GM18909 (cell line): ENCODE results near the gene BAIAP2.

Source experiments
- ATAC-seq: cut with Tn5 transposase; IDR thresholded peaks from one replicate; pipeline ENCODE4 v1.9.1; 2021; ENCODE audit warnings: mild to moderate bottlenecking; ENCODE audit not compliant: unreplicated experiment, poor library complexity

The BAIAP2 gene, protein sequence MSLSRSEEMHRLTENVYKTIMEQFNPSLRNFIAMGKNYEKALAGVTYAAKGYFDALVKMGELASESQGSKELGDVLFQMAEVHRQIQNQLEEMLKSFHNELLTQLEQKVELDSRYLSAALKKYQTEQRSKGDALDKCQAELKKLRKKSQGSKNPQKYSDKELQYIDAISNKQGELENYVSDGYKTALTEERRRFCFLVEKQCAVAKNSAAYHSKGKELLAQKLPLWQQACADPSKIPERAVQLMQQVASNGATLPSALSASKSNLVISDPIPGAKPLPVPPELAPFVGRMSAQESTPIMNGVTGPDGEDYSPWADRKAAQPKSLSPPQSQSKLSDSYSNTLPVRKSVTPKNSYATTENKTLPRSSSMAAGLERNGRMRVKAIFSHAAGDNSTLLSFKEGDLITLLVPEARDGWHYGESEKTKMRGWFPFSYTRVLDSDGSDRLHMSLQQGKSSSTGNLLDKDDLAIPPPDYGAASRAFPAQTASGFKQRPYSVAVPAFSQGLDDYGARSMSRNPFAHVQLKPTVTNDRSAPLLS

GRCh38 chr17:81034779-81035520 lies at the start of gene BAIAP2:
Gene BAIAP2, plus strand, starts transcription at chr17:81035151. Its CDS starts 104 bp downstream, at chr17:81035255.
- peak; percentile 60 for ATAC-seq

- ATAC-seq: no peak
Observed at GRCh38 chr17:80986046-80986445, 48.9 kb upstream of the BAIAP2 start.

DNA sequence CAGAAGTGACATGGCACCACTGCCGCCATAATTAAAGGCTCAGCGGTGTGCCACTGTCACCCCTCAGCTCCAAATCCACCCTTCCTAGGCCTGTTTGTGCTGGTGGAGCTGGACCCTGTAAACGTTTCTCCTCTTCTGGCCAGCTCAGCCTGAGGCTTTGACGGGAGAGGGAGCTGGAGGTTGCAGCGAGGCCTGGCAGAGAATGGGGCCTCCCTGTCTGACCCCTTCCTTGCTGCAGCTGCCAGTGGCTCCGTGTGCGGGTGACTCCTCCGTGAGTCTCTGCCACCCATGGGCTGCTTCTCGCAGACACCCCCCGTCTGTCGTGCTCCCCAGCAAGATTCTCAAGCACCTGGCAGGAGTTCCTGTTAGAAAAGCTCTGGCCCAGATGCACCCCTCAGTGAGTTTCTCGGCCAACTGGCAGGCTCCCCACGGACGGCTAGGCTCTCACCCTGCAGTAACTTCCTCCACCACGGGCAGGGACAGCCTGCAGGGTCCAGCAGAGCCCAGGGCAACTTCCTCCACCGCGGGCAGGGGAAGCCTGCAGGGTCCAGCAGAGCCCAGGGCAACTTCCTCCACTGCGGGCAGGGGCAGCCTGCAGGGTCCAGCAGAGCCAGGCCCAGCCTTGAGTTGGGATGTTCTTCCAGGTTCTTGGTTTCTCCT lies 48.0 kb upstream of the BAIAP2 start:
- no peak for ATAC-seq

DNA sequence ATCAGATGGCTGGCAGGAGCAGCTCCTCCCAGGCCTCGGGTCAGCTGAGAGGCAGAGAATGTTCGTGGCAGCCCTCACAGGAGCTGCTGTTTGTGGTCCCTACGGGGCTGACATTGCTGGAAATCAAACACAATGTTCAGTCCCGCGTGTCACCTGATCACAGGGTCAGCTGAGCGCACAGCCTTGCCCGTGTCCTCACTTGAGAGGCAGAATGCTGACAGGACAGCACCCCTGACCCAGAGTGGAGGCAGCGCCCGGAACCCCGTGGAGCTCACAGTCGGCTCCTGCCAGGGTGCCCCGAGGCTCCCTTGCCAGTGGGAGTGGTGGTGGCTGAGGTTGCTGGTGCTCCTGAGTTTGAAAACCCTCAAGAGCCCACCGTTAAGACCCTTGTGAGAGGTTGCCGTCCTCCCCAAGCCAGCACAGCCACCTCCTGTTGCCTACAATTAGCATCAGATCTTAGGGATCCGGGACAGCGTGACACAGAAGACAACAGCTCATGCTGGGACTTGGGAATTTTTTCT lies 47.0 kb upstream of the BAIAP2 start:
- ATAC-seq: no peak

- ATAC-seq: no peak
Observed at GRCh38 chr17:80989586-80989913, 45.4 kb upstream of the BAIAP2 start.

- ATAC-seq: no peak
Observed at GRCh38 chr17:80990921-80991644, 43.9 kb upstream of the BAIAP2 start.

GRCh38 chr17:80991645-80992076 lies 43.3 kb upstream of the BAIAP2 start, which contains the start of gene CHMP6:
Gene CHMP6, plus strand, starts transcription at chr17:80991841. Its CDS starts 78 bp downstream, at chr17:80991919.
- peak; percentile 55 for ATAC-seq

GRCh38 chr17:80992077-80992947 lies 42.6 kb upstream of the BAIAP2 start:
- peak; percentile 25 for ATAC-seq

GRCh38 chr17:80992948-80993624 lies 41.9 kb upstream of the BAIAP2 start:
- ATAC-seq: no peak

- no peak for ATAC-seq
Observed at GRCh38 chr17:80995131-80995530, 39.8 kb upstream of the BAIAP2 start.

- no peak for ATAC-seq
Observed at GRCh38 chr17:80996422-80997305, 38.3 kb upstream of the BAIAP2 start.

DNA sequence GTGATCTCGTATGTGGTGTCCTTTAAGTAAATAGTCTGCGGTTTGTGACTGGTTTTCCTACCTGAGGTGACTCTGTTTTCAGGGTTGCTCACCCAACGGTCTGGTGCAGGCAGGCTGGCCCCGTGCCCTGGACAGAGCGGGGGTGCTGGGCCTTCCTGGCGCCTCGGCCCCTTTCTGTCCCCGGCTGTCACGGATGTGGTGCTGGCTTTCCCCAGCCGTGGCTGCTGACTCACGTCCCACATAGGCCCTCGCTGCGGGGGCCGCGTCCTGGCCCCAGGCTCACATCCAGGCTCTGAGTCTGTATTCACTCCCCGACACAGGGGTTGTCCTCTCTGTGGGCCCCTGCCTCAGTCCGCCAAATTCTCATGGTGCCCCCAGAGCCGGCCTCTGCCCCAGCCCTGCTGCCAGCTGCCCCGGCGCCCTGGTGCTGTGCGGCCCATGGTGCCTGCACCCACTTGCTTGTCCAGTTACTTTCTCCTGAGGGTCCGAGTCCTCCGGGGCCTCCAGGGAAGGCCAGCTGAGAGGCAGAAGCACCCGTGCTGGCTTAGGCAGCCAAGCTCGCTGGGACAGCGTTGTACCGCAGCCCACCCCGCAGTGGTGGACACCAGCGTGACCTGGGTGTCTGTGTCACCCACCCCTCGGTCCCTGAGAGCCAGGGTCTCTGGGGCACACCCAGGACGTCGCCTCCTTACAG lies 37.4 kb upstream of the BAIAP2 start:
- ATAC-seq: no peak

- ATAC-seq: no peak
Observed at GRCh38 chr17:80998118-80998747, 36.7 kb upstream of the BAIAP2 start.

DNA sequence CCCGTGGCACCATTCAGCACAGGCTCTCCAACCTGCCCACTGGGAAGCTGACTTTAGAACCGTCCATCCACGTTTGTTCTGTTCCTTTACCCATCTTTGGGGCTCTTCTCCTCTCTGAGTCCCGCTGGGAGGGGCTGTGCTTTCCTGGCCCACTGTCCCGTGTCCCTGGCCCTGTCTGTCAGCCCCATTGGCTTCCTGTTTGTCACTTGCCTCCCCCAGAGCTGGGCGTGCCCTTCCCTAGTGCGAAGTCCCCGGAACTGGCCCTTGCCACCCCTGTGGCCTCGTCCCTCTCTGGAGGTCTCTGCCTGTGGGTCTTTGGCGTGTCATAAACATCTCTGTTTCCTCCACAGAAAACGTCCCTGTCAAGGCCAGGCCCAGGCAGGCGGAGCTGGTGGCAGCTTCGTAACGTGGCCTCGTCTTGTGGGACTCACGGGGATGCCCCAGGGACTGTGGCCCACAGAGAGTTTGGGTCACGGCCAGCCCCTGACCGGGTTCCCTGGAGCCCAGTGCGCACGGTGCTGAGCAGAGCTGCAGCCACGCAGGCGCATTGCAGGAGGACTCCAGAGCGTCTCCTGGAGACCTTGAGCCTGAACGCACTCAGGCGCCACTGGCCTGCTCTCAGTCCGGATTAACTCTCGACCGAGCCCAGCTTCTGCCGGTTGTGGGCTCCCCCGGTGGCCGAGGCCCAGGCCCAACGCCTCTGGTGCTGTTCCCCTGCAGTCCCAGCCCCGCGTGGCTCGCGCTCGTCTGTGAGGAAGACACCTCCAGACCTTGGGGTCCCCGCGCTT lies 36.0 kb upstream of the BAIAP2 start:
- ATAC-seq: no peak

DNA sequence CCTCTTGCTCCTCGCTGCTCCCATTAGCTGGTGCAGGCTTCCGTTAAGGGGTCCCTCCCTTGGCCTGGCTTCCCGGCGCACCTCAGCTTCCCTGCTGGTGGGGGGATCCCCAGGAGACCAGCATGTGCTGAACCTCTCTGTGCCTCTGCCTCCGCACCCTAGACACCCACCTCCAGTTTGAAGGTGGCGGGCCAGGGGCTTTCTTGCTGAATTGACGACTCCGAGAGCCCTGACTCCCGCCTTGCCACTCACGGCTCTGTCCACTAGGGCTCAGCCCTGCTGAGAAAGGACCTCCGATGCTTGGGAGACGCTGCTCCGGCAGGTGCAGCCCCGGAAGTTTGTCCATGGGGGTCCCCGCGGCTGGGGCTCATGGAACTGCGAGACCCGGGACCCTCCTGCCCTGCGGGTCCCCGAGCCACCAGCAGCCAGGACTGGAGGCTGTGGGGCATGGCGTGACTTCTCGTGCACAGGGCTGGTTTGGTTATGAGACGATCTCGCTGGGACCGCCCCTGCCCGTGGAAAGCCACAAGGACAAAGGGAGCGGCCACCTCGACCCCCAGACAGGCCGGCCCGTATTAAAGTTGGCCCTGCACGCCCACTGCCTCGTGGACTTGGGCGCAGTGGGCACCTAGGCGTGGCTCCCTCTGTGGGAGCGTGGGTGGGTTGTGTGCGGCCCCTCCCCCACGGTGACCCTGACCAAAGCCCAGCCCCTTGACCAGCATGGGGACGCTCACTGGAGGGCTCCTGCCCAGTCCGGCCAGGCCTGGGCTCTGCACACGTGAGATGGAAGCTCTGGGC lies 35.2 kb upstream of the BAIAP2 start:
- no peak for ATAC-seq
